ENCODE results near the gene ELMO3.

Gene ELMO3

GRCh38 chr16:67206129-67206837 is 7.4 kb downstream of the ELMO3 start:
- no peak overlapping the region for H3K9ac ChIP-seq (ENCODE audit: low read length)
- DNase-seq (ENCODE audit: low read depth): no peak
- H3K4me1 ChIP-seq (ENCODE audit: control insufficient read depth, insufficient read depth, low read length): peaks cover 16% of the 10 kb centered on the region
- H3K4me3 ChIP-seq (ENCODE audit: low read length): no peak overlapping the region
- peaks cover 2% of the 10 kb centered on the region for H3K36me3 ChIP-seq (ENCODE audit: control insufficient read depth, insufficient read depth, low read length, severe bottlenecking)
- H3K27me3 ChIP-seq (replicated peaks; ENCODE audit: control insufficient read depth, insufficient read depth, low read length): no peaks in the 10 kb centered on the region
- no peaks in the 10 kb centered on the region for H3K9me3 ChIP-seq (ENCODE audit: control insufficient read depth, low read length)

GRCh38 chr16:67206838-67207248 is 7.9 kb downstream of the ELMO3 start:
- Histone ChIP-seq H3K9ac (ENCODE audit: low read length) (no peak overlapping the region), H3K9me3 (ENCODE audit: control insufficient read depth, low read length) (no peaks in the 10 kb centered on the region), H3K27me3 (replicated peaks; ENCODE audit: control insufficient read depth, insufficient read depth, low read length) (no peaks in the 10 kb centered on the region), H3K4me3 (ENCODE audit: low read length) (no peak overlapping the region), H3K4me1 (ENCODE audit: control insufficient read depth, insufficient read depth, low read length) (peaks cover 16% of the 10 kb centered on the region), H3K36me3 (ENCODE audit: control insufficient read depth, insufficient read depth, low read length, severe bottlenecking) (no peaks in the 10 kb centered on the region)
- no peak for DNase-seq (ENCODE audit: low read depth)

GRCh38 chr16:67207249-67208091 is 8.5 kb downstream of the ELMO3 start:
- H3K36me3 ChIP-seq (ENCODE audit: control insufficient read depth, insufficient read depth, low read length, severe bottlenecking): no peaks in the 10 kb centered on the region
- H3K4me3 ChIP-seq (ENCODE audit: low read length): no peak overlapping the region
- H3K9me3 ChIP-seq (ENCODE audit: control insufficient read depth, low read length): no peaks in the 10 kb centered on the region
- H3K27me3 ChIP-seq (replicated peaks; ENCODE audit: control insufficient read depth, insufficient read depth, low read length): no peaks in the 10 kb centered on the region
- DNase-seq (ENCODE audit: low read depth): peak; percentile 43
- H3K9ac ChIP-seq (ENCODE audit: low read length): no peak overlapping the region
- H3K4me1 ChIP-seq (ENCODE audit: control insufficient read depth, insufficient read depth, low read length): peaks cover 16% of the 10 kb centered on the region

- H3K27me3 ChIP-seq (replicated peaks; ENCODE audit: control insufficient read depth, insufficient read depth, low read length): no peaks in the 10 kb centered on the region
- no peak overlapping the region for H3K4me3 ChIP-seq (ENCODE audit: low read length)
- peaks cover 16% of the 10 kb centered on the region for H3K4me1 ChIP-seq (ENCODE audit: control insufficient read depth, insufficient read depth, low read length)
- H3K36me3 ChIP-seq (ENCODE audit: control insufficient read depth, insufficient read depth, low read length, severe bottlenecking): no peaks in the 10 kb centered on the region
- no peak overlapping the region for H3K9ac ChIP-seq (ENCODE audit: low read length)
- no peak for DNase-seq (ENCODE audit: low read depth)
- no peaks in the 10 kb centered on the region for H3K9me3 ChIP-seq (ENCODE audit: control insufficient read depth, low read length)
Observed at GRCh38 chr16:67208154-67208896, 9.4 kb downstream of the ELMO3 start.

- no peaks in the 10 kb centered on the region for H3K36me3 ChIP-seq (ENCODE audit: control insufficient read depth, insufficient read depth, low read length, severe bottlenecking)
- H3K4me1 ChIP-seq (ENCODE audit: control insufficient read depth, insufficient read depth, low read length): peaks cover 16% of the 10 kb centered on the region
- no peak overlapping the region for H3K4me3 ChIP-seq (ENCODE audit: low read length)
- no peaks in the 10 kb centered on the region for H3K9me3 ChIP-seq (ENCODE audit: control insufficient read depth, low read length)
- no peaks in the 10 kb centered on the region for H3K27me3 ChIP-seq (replicated peaks; ENCODE audit: control insufficient read depth, insufficient read depth, low read length)
- no peak overlapping the region for H3K9ac ChIP-seq (ENCODE audit: low read length)
- no peak for DNase-seq (ENCODE audit: low read depth)
Observed at GRCh38 chr16:67209565-67209964, 10.6 kb downstream of the ELMO3 start.

- DNase-seq (ENCODE audit: low read depth): no peak
- Histone ChIP-seq H3K27me3 (replicated peaks; ENCODE audit: control insufficient read depth, insufficient read depth, low read length) (no peaks in the 10 kb centered on the region), H3K36me3 (ENCODE audit: control insufficient read depth, insufficient read depth, low read length, severe bottlenecking) (no peaks in the 10 kb centered on the region), H3K4me1 (ENCODE audit: control insufficient read depth, insufficient read depth, low read length) (peaks cover 16% of the 10 kb centered on the region), H3K9me3 (ENCODE audit: control insufficient read depth, low read length) (no peaks in the 10 kb centered on the region), H3K9ac (ENCODE audit: low read length) (no peak overlapping the region), H3K4me3 (ENCODE audit: low read length) (no peak overlapping the region)
Observed at GRCh38 chr16:67210069-67210937, 11.4 kb downstream of the ELMO3 start.

- no peak for DNase-seq (ENCODE audit: low read depth)
- Histone ChIP-seq H3K9ac (ENCODE audit: low read length) (no peak overlapping the region), H3K27me3 (replicated peaks; ENCODE audit: control insufficient read depth, insufficient read depth, low read length) (no peaks in the 10 kb centered on the region), H3K4me1 (ENCODE audit: control insufficient read depth, insufficient read depth, low read length) (peaks cover 14% of the 10 kb centered on the region), H3K4me3 (ENCODE audit: low read length) (no peak overlapping the region), H3K36me3 (ENCODE audit: control insufficient read depth, insufficient read depth, low read length, severe bottlenecking) (no peaks in the 10 kb centered on the region), H3K9me3 (ENCODE audit: control insufficient read depth, low read length) (no peaks in the 10 kb centered on the region)
Observed at GRCh38 chr16:67211674-67212073, 12.7 kb downstream of the ELMO3 start.

GRCh38 chr16:67212766-67213165 is 13.8 kb downstream of the ELMO3 start:
- Histone ChIP-seq H3K9me3 (ENCODE audit: control insufficient read depth, low read length) (no peaks in the 10 kb centered on the region), H3K27me3 (replicated peaks; ENCODE audit: control insufficient read depth, insufficient read depth, low read length) (no peaks in the 10 kb centered on the region), H3K4me3 (ENCODE audit: low read length) (no peak overlapping the region), H3K9ac (ENCODE audit: low read length) (no peak overlapping the region), H3K4me1 (ENCODE audit: control insufficient read depth, insufficient read depth, low read length) (peaks cover 13% of the 10 kb centered on the region), H3K36me3 (ENCODE audit: control insufficient read depth, insufficient read depth, low read length, severe bottlenecking) (no peaks in the 10 kb centered on the region)
- DNase-seq (ENCODE audit: low read depth): no peak

- Histone ChIP-seq H3K36me3 (ENCODE audit: control insufficient read depth, insufficient read depth, low read length, severe bottlenecking) (no peaks in the 10 kb centered on the region), H3K27me3 (replicated peaks; ENCODE audit: control insufficient read depth, insufficient read depth, low read length) (no peaks in the 10 kb centered on the region), H3K9ac (ENCODE audit: low read length) (no peak overlapping the region), H3K9me3 (ENCODE audit: control insufficient read depth, low read length) (no peaks in the 10 kb centered on the region), H3K4me3 (ENCODE audit: low read length) (no peak overlapping the region), H3K4me1 (ENCODE audit: control insufficient read depth, insufficient read depth, low read length) (peaks cover 10% of the 10 kb centered on the region)
- DNase-seq (ENCODE audit: low read depth): no peak
Observed at GRCh38 chr16:67213197-67214019, 14.5 kb downstream of the ELMO3 start.

GRCh38 chr16:67215706-67216105 is 16.8 kb downstream of the ELMO3 start:
- no peaks in the 10 kb centered on the region for H3K9me3 ChIP-seq (ENCODE audit: control insufficient read depth, low read length)
- DNase-seq (ENCODE audit: low read depth): no peak
- H3K9ac ChIP-seq (ENCODE audit: low read length): no peak overlapping the region
- no peaks in the 10 kb centered on the region for H3K36me3 ChIP-seq (ENCODE audit: control insufficient read depth, insufficient read depth, low read length, severe bottlenecking)
- peaks cover 10% of the 10 kb centered on the region for H3K4me1 ChIP-seq (ENCODE audit: control insufficient read depth, insufficient read depth, low read length)
- H3K4me3 ChIP-seq (ENCODE audit: low read length): no peak overlapping the region
- H3K27me3 ChIP-seq (replicated peaks; ENCODE audit: control insufficient read depth, insufficient read depth, low read length): no peaks in the 10 kb centered on the region

Data from adipocyte (in vitro differentiated cells).